Peyer's patch (tissue), 4 donors: ENCODE data around the gene LRRC8B.

Experiments used
- CTCF ChIP-seq, 6 experiments: fragments of 450-650 bp in 4 of 6; fragments of 200-600 bp in 2 of 6; sonication (generic) in 1 of 6; IDR thresholded peaks; one replicate each; pipeline ENCODE4 v1.5.1; 2017 to 2019; ENCODE audit warnings: antibody characterized with exemption in 6 of 6, mild to moderate bottlenecking in 3 of 6, moderate library complexity in 1 of 6
- POLR2A ChIP-seq, 2 donors: fragments of 450-650 bp; IDR thresholded peaks; one replicate each; pipeline ENCODE4 v1.5.1; 2017; ENCODE audit warnings: antibody characterized with exemption in 2 of 2, mild to moderate bottlenecking in 2 of 2, moderate library complexity in 2 of 2

- no peak for TF ChIP-seq CTCF (IDR thresholded peaks at IDR 0.05)
- TF ChIP-seq POLR2A (IDR thresholded peaks at IDR 0.05): no peak
Observed at GRCh38 chr1:89567797-89568196, 43.2 kb downstream of the LRRC8B start.
